Keratinocyte (primary cell): ENCODE results near the gene GFY. TPM values are rescaled to one million over a fixed set of nuclear protein-coding genes. Genes with fewer than 3 reads are reported as not detected.
A peak's percentile ranks its signal among the peaks of the same experiment; 100 is the strongest.

Source experiments
- DNase-seq: peaks from one replicate; pipeline ENCODE4 v3.0.0-alpha.2; 2011; ENCODE audit warnings: low read depth, missing footprints, low spot score
- FAIRE-seq: peaks from 2 replicates; lab custom pipeline; 2011; peaks lifted over from hg19 to GRCh38; lab: Jason Lieb, UNC
- H2AFZ ChIP-seq: 2 replicates; pipeline ENCODE4 v1.6.0; 2012; ENCODE audit warnings: low read length, control low read depth, inconsistent platforms; ENCODE audit not compliant: control insufficient read depth
- H3K27ac ChIP-seq: 2 replicates; pipeline ENCODE4 v1.5.1; 2011; ENCODE audit warnings: low read length; ENCODE audit not compliant: control insufficient read depth, insufficient read depth
- H3K27me3 ChIP-seq: 3 replicates; pipeline ENCODE4 v1.6.0; 2011; ENCODE audit warnings: low read length; ENCODE audit not compliant: control insufficient read depth, insufficient read depth; ENCODE audit errors: extremely low read depth
- H3K36me3 ChIP-seq, 2 experiments: 2 replicates in 1 of 2; 3 replicates in 1 of 2; pipeline ENCODE4 v1.5.1; 2011; ENCODE audit warnings: low read length in 2 of 2, mild to moderate bottlenecking in 1 of 2; ENCODE audit not compliant: control insufficient read depth in 2 of 2, insufficient read depth in 2 of 2; ENCODE audit errors: extremely low read depth in 1 of 2
- H3K4me1 ChIP-seq: 3 replicates; pipeline ENCODE4 v1.5.1; 2011; ENCODE audit warnings: low read length; ENCODE audit not compliant: control insufficient read depth, insufficient read depth; ENCODE audit errors: extremely low read depth
- H3K4me2 ChIP-seq: 3 replicates; pipeline ENCODE4 v1.6.0; 2011; ENCODE audit warnings: low read depth, low read length; ENCODE audit not compliant: control insufficient read depth, insufficient read depth; ENCODE audit errors: extremely low read depth
- H3K4me3 ChIP-seq, 3 experiments: fragments of 200-600 bp in 1 of 3; sonication (generic) in 1 of 3; 2 replicates in 2 of 3; 3 replicates in 1 of 3; pipeline ENCODE4 v1.5.1; 2011 to 2016; ENCODE audit warnings: low read length in 3 of 3, mild to moderate bottlenecking in 3 of 3, control low read depth in 2 of 3, inconsistent platforms in 1 of 3, low read depth in 1 of 3, mixed read lengths in 1 of 3, mixed run types in 1 of 3, moderate library complexity in 1 of 3; ENCODE audit not compliant: control insufficient read depth in 2 of 3, insufficient read depth in 2 of 3; ENCODE audit errors: extremely low read depth in 1 of 3
- H3K79me2 ChIP-seq: 2 replicates; pipeline ENCODE4 v1.6.0; 2012; ENCODE audit warnings: low read length; ENCODE audit not compliant: control insufficient read depth, insufficient read depth
- H3K9ac ChIP-seq: 3 replicates; pipeline ENCODE4 v1.6.0; 2011; ENCODE audit warnings: low read length; ENCODE audit not compliant: control insufficient read depth, insufficient read depth; ENCODE audit errors: extremely low read depth
- H3K9me1 ChIP-seq: 3 replicates; pipeline ENCODE4 v1.6.0; 2011; ENCODE audit warnings: low read length; ENCODE audit not compliant: control insufficient read depth, insufficient read depth; ENCODE audit errors: extremely low read depth
- H3K9me3 ChIP-seq: 2 replicates; pipeline ENCODE4 v1.5.1; 2012; ENCODE audit warnings: low read depth, low read length; ENCODE audit not compliant: control insufficient read depth
- H4K20me1 ChIP-seq: 3 replicates; pipeline ENCODE4 v1.6.0; 2011; ENCODE audit warnings: low read length; ENCODE audit not compliant: control insufficient read depth, insufficient read depth; ENCODE audit errors: extremely low read depth
- EZH2 ChIP-seq: IDR thresholded peaks from one replicate; pipeline ENCODE4 v1.6.1; 2012; ENCODE audit warnings: inconsistent platforms, mild to moderate bottlenecking, low read length, moderate library complexity
- dilution Hi-C: fragments of 300-500 bp; cut with MboI; formaldehyde crosslinking; loops from one replicate; pipeline ENCODE4 v1.7.0; 2020; ENCODE audit warnings: low sequenced_read_pairs; ENCODE audit not compliant: extremely low pct_ligation_motif_present
- polyA plus RNA-seq, 5 experiments: library from polyadenylated mRNA; depleted of rRNA in 3 of 5; stranded (reverse) in 3 of 5; stranded (forward) in 1 of 5; unstranded in 1 of 5; fragments of >200 nt; gene quantifications; 1 replicate in 1 of 5; 2 replicates in 3 of 5; 3 replicates in 1 of 5; pipeline versions ENCODE4 v1.2.1 to v1.2.3, GENCODE V29; 2011 to 2012; ENCODE audit warnings: missing spikeins in 2 of 5, low read depth in 1 of 5, low replicate concordance in 1 of 5
- TF ChIP-seq, protein P1 (sequence below), 3 experiments: IDR thresholded peaks in 1 of 3; conservative IDR thresholded peaks in 1 of 3; optimal IDR thresholded peaks in 1 of 3; 2 replicates in 2 of 3; 3 replicates in 1 of 3; pipeline versions ENCODE3 to v1.5.1; 2011; ENCODE audit warnings: low read length in 3 of 3, mild to moderate bottlenecking in 3 of 3, moderate library complexity in 2 of 3, control low read depth in 1 of 3, inconsistent platforms in 1 of 3; ENCODE audit not compliant: insufficient read depth in 2 of 3; ENCODE audit errors: extremely low read depth in 1 of 3

The GFY gene
- polyA plus RNA-seq, 1 donor (not counting 4 experiments of a cell fraction or from before 2014, with no cell fraction given): not detected

GRCh38 chr19:49427339-49427738, 2.2 kb downstream of the GFY start:
- Histone ChIP-seq H3K9ac (no peak overlapping the region), H3K27ac (no peak overlapping the region), H3K4me3 (no peak overlapping the region), H2AFZ (no peak overlapping the region), H3K36me3 (no peaks in the 10 kb centered on the region), H3K79me2 (no peaks in the 10 kb centered on the region), H3K9me3 (no peaks in the 10 kb centered on the region), H3K9me1 (no peaks in the 10 kb centered on the region), H3K27me3 (peaks cover 92% of the 10 kb centered on the region), H4K20me1 (no peaks in the 10 kb centered on the region), H3K4me1 (peaks cover 7% of the 10 kb centered on the region), H3K4me2 (no peak overlapping the region)
- DNase-seq (no peak), FAIRE-seq (no peak)
- dilution Hi-C loops: no loop called here
- TF ChIP-seq, protein P1, sequence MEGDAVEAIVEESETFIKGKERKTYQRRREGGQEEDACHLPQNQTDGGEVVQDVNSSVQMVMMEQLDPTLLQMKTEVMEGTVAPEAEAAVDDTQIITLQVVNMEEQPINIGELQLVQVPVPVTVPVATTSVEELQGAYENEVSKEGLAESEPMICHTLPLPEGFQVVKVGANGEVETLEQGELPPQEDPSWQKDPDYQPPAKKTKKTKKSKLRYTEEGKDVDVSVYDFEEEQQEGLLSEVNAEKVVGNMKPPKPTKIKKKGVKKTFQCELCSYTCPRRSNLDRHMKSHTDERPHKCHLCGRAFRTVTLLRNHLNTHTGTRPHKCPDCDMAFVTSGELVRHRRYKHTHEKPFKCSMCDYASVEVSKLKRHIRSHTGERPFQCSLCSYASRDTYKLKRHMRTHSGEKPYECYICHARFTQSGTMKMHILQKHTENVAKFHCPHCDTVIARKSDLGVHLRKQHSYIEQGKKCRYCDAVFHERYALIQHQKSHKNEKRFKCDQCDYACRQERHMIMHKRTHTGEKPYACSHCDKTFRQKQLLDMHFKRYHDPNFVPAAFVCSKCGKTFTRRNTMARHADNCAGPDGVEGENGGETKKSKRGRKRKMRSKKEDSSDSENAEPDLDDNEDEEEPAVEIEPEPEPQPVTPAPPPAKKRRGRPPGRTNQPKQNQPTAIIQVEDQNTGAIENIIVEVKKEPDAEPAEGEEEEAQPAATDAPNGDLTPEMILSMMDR (optimal IDR thresholded peaks at IDR 0.05 in 1 of 3, IDR thresholded peaks at IDR 0.05 in 1 of 3, conservative IDR thresholded peaks at IDR 0.05 in 1 of 3; ENCODE audit: extremely low read depth in 1 of 3, insufficient read depth in 2 of 3, low read length in 3 of 3): no peak
- TF ChIP-seq EZH2: no peak

- Histone ChIP-seq H3K9ac (no peak overlapping the region), H3K9me1 (no peaks in the 10 kb centered on the region), H3K4me3 (peak overlapping the region in 2 of 3 experiments; percentile 13 to 29), H3K27ac (no peak overlapping the region), H2AFZ (peak overlapping the region; percentile 63), H3K4me1 (peaks cover 7% of the 10 kb centered on the region), H3K36me3 (no peaks in the 10 kb centered on the region), H3K79me2 (no peaks in the 10 kb centered on the region), H4K20me1 (no peaks in the 10 kb centered on the region), H3K9me3 (no peaks in the 10 kb centered on the region), H3K27me3 (peaks cover 92% of the 10 kb centered on the region), H3K4me2 (peak overlapping the region; percentile 83)
- TF ChIP-seq EZH2: peak; percentile 23
- TF ChIP-seq, protein P1 (optimal IDR thresholded peaks at IDR 0.05 in 1 of 3, IDR thresholded peaks at IDR 0.05 in 1 of 3, conservative IDR thresholded peaks at IDR 0.05 in 1 of 3; ENCODE audit: extremely low read depth in 1 of 3, insufficient read depth in 2 of 3, low read length in 3 of 3): no peak
- DNase-seq: no peak
- dilution Hi-C loops: no loop called here
- no peak for FAIRE-seq
These were observed 2.8 kb downstream of the GFY start for GRCh38 chr19:49427855-49428546.
